Cardiac muscle cell (in vitro differentiated cells and primary cell): ENCODE data around the gene ANKRD44. TPM values are rescaled to one million over a fixed set of nuclear protein-coding genes. Genes with fewer than 3 reads are reported as not detected.

Source experiments
- DNase-seq, 2 donors: peaks; one replicate each; pipeline versions ENCODE4 v3.0.0 to v3.0.0-alpha.2; 2010 to 2017; ENCODE audit warnings: low read depth in 1 of 2, low spot score in 1 of 2
- H3K27ac ChIP-seq: fragments of 200-600 bp; sonication (generic); 2 replicates; pipeline ENCODE4 v1.5.1; 2016
- H3K27me3 ChIP-seq: fragments of 200-600 bp; sonication (generic); 2 replicates; pipeline ENCODE4 v1.6.0; 2016; ENCODE audit warnings: control low read depth
- H3K36me3 ChIP-seq: fragments of 200-600 bp; sonication (generic); 2 replicates; pipeline ENCODE4 v1.5.1; 2016; ENCODE audit warnings: control low read depth
- H3K4me1 ChIP-seq: fragments of 200-600 bp; sonication (generic); 2 replicates; pipeline ENCODE4 v1.8.1; 2017; ENCODE audit warnings: low read depth, mild to moderate bottlenecking, mixed run types
- H3K4me3 ChIP-seq: fragments of 200-600 bp; sonication (generic); 2 replicates; pipeline ENCODE4 v1.5.1; 2016; ENCODE audit warnings: mild to moderate bottlenecking
- H3K9me3 ChIP-seq: fragments of 200-600 bp; sonication (generic); 2 replicates; pipeline ENCODE4 v1.5.1; 2017; ENCODE audit warnings: low read depth, mild to moderate bottlenecking, control low read depth
- polyA plus RNA-seq: library from polyadenylated mRNA; unstranded; fragments of >200 nt; fragmentation: Nextera tagmentation; extraction: Ambion mirVana; gene quantifications from 2 replicates; pipeline ENCODE4 v1.2.1, GENCODE V29; 2016
- total RNA-seq: library from RNA; depleted of rRNA; stranded (reverse); fragments of >200 nt; gene quantifications from 2 replicates; pipeline ENCODE4 v1.2.3, GENCODE V29; 2016
- TF ChIP-seq, protein P1 (sequence below): IDR thresholded peaks from 2 replicates; pipeline ENCODE4 v1.5.1; 2012; ENCODE audit warnings: low read depth, mild to moderate bottlenecking, low read length

Gene ANKRD44
- total and polyA plus RNA-seq, 2 experiments from 2014 or later: 4.0 to 5.0 TPM

DNA sequence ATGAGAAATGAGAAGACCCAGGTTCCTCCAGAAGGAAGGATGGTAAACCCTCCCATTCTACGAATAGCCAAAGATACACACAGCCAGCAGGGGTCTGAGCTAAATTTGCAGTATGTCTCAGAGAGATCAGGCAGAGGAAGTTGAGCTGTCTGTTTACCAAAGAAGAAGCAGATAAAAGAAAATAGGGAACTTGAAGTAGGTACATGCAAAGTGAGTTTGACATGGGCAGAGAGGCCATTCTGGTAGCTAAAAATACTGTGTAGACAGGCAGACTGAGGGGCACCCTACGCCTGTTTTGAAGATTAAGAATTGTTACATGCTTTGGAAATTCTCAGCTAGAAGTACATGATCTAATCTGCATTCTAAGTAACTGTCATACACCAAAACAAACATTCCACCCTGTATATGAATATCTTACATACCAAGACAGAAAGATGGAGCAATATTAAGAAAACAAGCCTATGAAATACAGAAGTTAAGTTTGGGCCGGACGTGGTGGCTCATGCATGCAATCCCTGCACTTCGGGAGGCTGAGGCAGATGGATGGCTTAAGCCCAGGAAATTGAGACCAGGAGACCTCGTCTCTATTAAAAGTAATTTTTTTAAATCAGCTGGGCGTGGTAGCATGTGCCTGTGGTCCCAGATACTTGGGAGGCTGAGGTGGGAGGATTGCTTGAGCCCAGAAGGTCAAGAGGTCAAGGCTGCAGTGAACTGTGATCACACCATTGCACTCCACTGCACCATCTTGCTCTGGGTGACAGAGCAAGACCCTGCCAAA, 157.9 kb downstream of the ANKRD44 start:
- H3K27ac ChIP-seq: peak overlapping the region; percentile 81

DNA sequence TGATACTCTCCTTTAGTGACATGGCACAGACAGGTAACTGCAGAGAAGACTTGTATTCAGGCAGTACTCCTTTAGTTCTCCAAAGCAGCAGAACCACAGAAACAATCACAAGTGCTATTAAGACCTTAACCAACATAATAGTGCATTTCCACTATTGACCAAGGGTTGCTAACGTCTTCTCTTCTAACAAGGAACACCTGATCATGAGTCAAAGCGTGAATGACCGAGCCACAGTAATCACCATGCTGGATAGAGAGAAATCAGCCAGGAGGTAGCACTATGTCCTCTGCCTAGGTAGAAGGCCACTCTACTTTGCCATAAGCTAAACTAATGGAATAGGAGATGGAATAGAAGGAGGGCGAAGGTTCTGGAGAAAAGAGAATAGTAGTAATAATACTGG, 161.0 kb downstream of the ANKRD44 start:
- no peaks in the 10 kb centered on the region for H3K36me3 ChIP-seq
- TF ChIP-seq, protein P1, sequence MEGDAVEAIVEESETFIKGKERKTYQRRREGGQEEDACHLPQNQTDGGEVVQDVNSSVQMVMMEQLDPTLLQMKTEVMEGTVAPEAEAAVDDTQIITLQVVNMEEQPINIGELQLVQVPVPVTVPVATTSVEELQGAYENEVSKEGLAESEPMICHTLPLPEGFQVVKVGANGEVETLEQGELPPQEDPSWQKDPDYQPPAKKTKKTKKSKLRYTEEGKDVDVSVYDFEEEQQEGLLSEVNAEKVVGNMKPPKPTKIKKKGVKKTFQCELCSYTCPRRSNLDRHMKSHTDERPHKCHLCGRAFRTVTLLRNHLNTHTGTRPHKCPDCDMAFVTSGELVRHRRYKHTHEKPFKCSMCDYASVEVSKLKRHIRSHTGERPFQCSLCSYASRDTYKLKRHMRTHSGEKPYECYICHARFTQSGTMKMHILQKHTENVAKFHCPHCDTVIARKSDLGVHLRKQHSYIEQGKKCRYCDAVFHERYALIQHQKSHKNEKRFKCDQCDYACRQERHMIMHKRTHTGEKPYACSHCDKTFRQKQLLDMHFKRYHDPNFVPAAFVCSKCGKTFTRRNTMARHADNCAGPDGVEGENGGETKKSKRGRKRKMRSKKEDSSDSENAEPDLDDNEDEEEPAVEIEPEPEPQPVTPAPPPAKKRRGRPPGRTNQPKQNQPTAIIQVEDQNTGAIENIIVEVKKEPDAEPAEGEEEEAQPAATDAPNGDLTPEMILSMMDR: no peak
- H3K9me3 ChIP-seq: no peaks in the 10 kb centered on the region
- no peak for DNase-seq
- H3K4me3 ChIP-seq: no peak overlapping the region
- H3K27ac ChIP-seq: no peak overlapping the region
- peaks cover 14% of the 10 kb centered on the region for H3K4me1 ChIP-seq
- no peaks in the 10 kb centered on the region for H3K27me3 ChIP-seq

More for the DNA sequence above, 157.9 kb downstream of the ANKRD44 start:
- TF ChIP-seq, protein P1: no peak
- no peaks in the 10 kb centered on the region for H3K9me3 ChIP-seq
- no peak overlapping the region for H3K4me3 ChIP-seq
- H3K36me3 ChIP-seq: no peaks in the 10 kb centered on the region
- DNase-seq: peak; percentile 24 to 56
- no peaks in the 10 kb centered on the region for H3K27me3 ChIP-seq
- H3K4me1 ChIP-seq: peaks cover 14% of the 10 kb centered on the region

DNA sequence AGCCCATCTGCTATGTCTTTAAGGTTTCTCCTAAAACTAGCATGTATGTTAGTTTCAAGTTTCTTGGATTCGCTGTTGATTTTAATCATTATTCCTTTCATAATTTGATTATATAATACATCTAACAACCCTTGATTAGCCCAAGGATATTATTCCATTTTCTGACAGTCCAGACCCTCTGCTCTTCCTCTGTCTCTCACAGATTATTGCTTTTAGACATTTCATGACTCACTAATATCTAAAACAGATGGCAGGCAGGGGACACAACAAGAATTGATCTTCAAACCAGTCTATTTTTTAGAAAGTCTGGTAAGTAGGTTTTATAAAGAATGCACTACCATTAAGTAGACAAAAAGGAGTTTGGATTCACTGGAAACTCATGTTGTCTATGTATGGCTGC, 162.2 kb downstream of the ANKRD44 start:
- no peak overlapping the region for H3K4me3 ChIP-seq
- no peaks in the 10 kb centered on the region for H3K27me3 ChIP-seq
- TF ChIP-seq, protein P1: no peak
- no peak for DNase-seq
- H3K36me3 ChIP-seq: no peaks in the 10 kb centered on the region
- no peak overlapping the region for H3K27ac ChIP-seq
- peaks cover 14% of the 10 kb centered on the region for H3K4me1 ChIP-seq
- H3K9me3 ChIP-seq: no peaks in the 10 kb centered on the region

DNA sequence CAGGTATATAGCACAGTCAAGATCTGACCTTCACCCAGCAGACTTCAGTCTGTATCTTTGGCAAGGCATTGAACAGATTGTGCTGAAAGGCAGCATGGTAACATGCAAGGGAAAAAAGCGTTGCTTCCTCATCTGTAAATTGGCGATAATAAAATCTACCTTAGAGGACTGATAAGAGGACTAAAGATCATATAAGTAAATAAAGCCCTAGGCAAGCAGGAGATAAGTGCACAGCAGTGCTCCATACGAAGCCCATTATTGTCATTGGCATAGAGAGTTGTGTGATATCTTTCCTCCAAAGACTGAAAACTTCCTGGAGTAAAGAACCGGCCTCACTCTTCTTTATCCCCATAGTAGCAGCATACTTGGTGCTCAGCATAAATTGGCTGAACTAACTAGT, 162.6 kb downstream of the ANKRD44 start:
- Histone ChIP-seq H3K4me3 (no peak overlapping the region), H3K36me3 (no peaks in the 10 kb centered on the region), H3K4me1 (peaks cover 11% of the 10 kb centered on the region), H3K9me3 (no peaks in the 10 kb centered on the region), H3K27me3 (no peaks in the 10 kb centered on the region), H3K27ac (no peak overlapping the region)
- TF ChIP-seq, protein P1: no peak
- DNase-seq: no peak

DNA sequence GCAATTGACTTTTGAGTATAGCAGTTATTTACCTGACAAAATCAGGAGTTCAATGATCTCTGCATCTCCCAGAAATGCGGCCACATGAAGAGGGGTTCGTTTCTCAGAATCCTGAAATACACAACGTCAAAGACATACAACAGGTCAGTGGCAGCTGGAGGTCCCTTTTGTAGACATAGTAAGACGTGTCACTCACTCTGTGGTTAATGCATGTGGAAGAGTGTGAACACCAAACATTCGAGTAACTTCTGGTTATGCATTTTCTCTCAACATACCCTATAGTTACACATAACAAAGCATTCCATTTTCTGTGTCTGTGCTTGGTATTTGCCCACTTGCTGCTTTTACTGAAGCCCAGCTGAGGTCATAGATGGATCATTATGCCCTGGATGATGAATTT, 163.6 kb downstream of the ANKRD44 start:
- Histone ChIP-seq H3K4me1 (peaks cover 1% of the 10 kb centered on the region), H3K4me3 (no peak overlapping the region), H3K9me3 (no peaks in the 10 kb centered on the region), H3K27me3 (no peaks in the 10 kb centered on the region), H3K27ac (no peak overlapping the region), H3K36me3 (no peaks in the 10 kb centered on the region)
- TF ChIP-seq, protein P1: no peak
- DNase-seq: no peak
